Liver (tissue), 9 donors: ENCODE results near the gene CDK1. TPM values are rescaled to one million over a fixed set of nuclear protein-coding genes. Genes with fewer than 3 reads are reported as not detected.

Experiments
- DNase-seq: peaks from one replicate; pipeline ENCODE4 v3.0.0-alpha.2; 2017; ENCODE audit warnings: low spot score
- H3K27ac ChIP-seq, 2 donors: one replicate each; pipeline ENCODE4 v1.7.0; 2013; ENCODE audit warnings: inconsistent platforms in 2 of 2, low read length in 2 of 2, control low read depth in 1 of 2, low read depth in 1 of 2, mild to moderate bottlenecking in 1 of 2
- H3K27me3 ChIP-seq, 4 donors: one replicate each; pipeline versions ENCODE4 v1.6.1 to v1.7.0; 2013; ENCODE audit warnings: low read length in 3 of 4, inconsistent platforms in 1 of 4, mild to moderate bottlenecking in 1 of 4, moderate library complexity in 1 of 4; ENCODE audit not compliant: control insufficient read depth in 4 of 4, insufficient read depth in 4 of 4
- H3K36me3 ChIP-seq, 4 donors: one replicate each; pipeline versions ENCODE4 v1.6.1 to v1.7.0; 2013; ENCODE audit warnings: low read length in 3 of 4, mild to moderate bottlenecking in 3 of 4, low read depth in 1 of 4, moderate library complexity in 1 of 4; ENCODE audit not compliant: control insufficient read depth in 4 of 4, insufficient read depth in 3 of 4
- H3K4me1 ChIP-seq, 4 donors: one replicate each; pipeline versions ENCODE4 v1.6.1 to v1.7.0; 2013; ENCODE audit warnings: low read length in 3 of 4, mild to moderate bottlenecking in 3 of 4, moderate library complexity in 1 of 4; ENCODE audit not compliant: control insufficient read depth in 4 of 4, insufficient read depth in 4 of 4
- H3K4me3 ChIP-seq, 3 donors: one replicate each; pipeline versions ENCODE4 v1.6.1 to v1.7.0; 2013; ENCODE audit warnings: low read length in 3 of 3, control low read depth in 1 of 3, low read depth in 1 of 3, mild to moderate bottlenecking in 1 of 3
- H3K9ac ChIP-seq, 2 donors: one replicate each; pipeline ENCODE4 v1.7.0; 2013; ENCODE audit warnings: low read length in 2 of 2, mild to moderate bottlenecking in 2 of 2, moderate library complexity in 2 of 2, control low read depth in 1 of 2, low read depth in 1 of 2
- H3K9me3 ChIP-seq, 4 donors: one replicate each; pipeline versions ENCODE4 v1.6.1 to v1.7.0; 2013; ENCODE audit warnings: low read length in 3 of 4; ENCODE audit not compliant: control insufficient read depth in 4 of 4
- ATF3 ChIP-seq: IDR thresholded peaks from 2 replicates; pipeline ENCODE4 v1.6.1; 2016; ENCODE audit warnings: antibody characterized with exemption
- CTCF ChIP-seq: fragments of 150-350 bp; IDR thresholded peaks from 2 replicates; pipeline ENCODE4 v1.5.1; 2017; ENCODE audit warnings: improper control_type of control experiment, low read depth, low read length; ENCODE audit not compliant: missing input control
- EGR1 ChIP-seq, 2 donors: IDR thresholded peaks; 2 replicates each; pipeline ENCODE4 v1.6.1; 2016 to 2018; ENCODE audit warnings: antibody characterized with exemption in 2 of 2, low read depth in 2 of 2
- FOXA1 ChIP-seq: IDR thresholded peaks from 2 replicates; pipeline ENCODE4 v1.6.1; 2016; ENCODE audit warnings: antibody characterized with exemption
- FOXA2 ChIP-seq: IDR thresholded peaks from 2 replicates; pipeline ENCODE4 v1.6.1; 2016; ENCODE audit warnings: antibody characterized with exemption
- GABPA ChIP-seq, 2 donors: IDR thresholded peaks in 1 of 2; conservative IDR thresholded peaks in 1 of 2; 2 replicates each; pipeline ENCODE4 v1.6.1; 2016; ENCODE audit warnings: antibody characterized with exemption in 2 of 2, mild to moderate bottlenecking in 1 of 2, moderate library complexity in 1 of 2
- HNF4A ChIP-seq, 2 donors: conservative IDR thresholded peaks; 2 replicates each; pipeline ENCODE4 v1.6.1; 2016; ENCODE audit warnings: antibody characterized with exemption in 2 of 2, mild to moderate bottlenecking in 2 of 2
- HNF4G ChIP-seq: IDR thresholded peaks from 2 replicates; pipeline ENCODE4 v1.6.1; 2016; ENCODE audit warnings: antibody characterized with exemption
- JUND ChIP-seq, 2 donors: IDR thresholded peaks; 2 replicates each; pipeline ENCODE4 v1.6.1; 2016; ENCODE audit warnings: antibody characterized with exemption in 2 of 2
- MAX ChIP-seq: IDR thresholded peaks from 2 replicates; pipeline ENCODE4 v1.6.1; 2016; ENCODE audit warnings: antibody characterized with exemption
- NR2F2 ChIP-seq: IDR thresholded peaks from 2 replicates; pipeline ENCODE4 v1.6.1; 2016; ENCODE audit warnings: antibody characterized with exemption
- RAD21 ChIP-seq, 2 donors: IDR thresholded peaks; 2 replicates each; pipeline ENCODE4 v1.6.1; 2016; ENCODE audit warnings: antibody characterized with exemption in 2 of 2, mild to moderate bottlenecking in 2 of 2
- REST ChIP-seq: IDR thresholded peaks from 2 replicates; pipeline ENCODE4 v1.6.1; 2016; ENCODE audit warnings: antibody characterized with exemption, mild to moderate bottlenecking
- RXRA ChIP-seq, 2 donors: IDR thresholded peaks; 2 replicates each; pipeline ENCODE4 v1.6.1; 2017 to 2018; ENCODE audit warnings: antibody characterized with exemption in 2 of 2, mild to moderate bottlenecking in 1 of 2
- SP1 ChIP-seq: IDR thresholded peaks from 2 replicates; pipeline ENCODE4 v1.6.1; 2018; ENCODE audit warnings: antibody characterized with exemption, mild to moderate bottlenecking
- TAF1 ChIP-seq: conservative IDR thresholded peaks from 2 replicates; pipeline ENCODE4 v1.6.1; 2016; ENCODE audit warnings: antibody characterized with exemption, mild to moderate bottlenecking
- ZBTB33 ChIP-seq: IDR thresholded peaks from 2 replicates; pipeline ENCODE4 v1.6.1; 2016; ENCODE audit warnings: antibody characterized with exemption
- WGBS: extraction: QIAGEN DNeasy Blood & Tissue Kit; methylation state at CpG from one replicate; pipeline ENCODE4 v1.1.7; 2013; 5-methylcytosine and 5-hydroxymethylcytosine counted together
- polyA plus RNA-seq, 2 donors: library from polyadenylated mRNA; stranded (reverse) in 1 of 2; unstranded in 1 of 2; fragments of 200-250 nt in 1 of 2; fragments of >200 nt in 1 of 2; fragmentation: Nextera tagmentation in 1 of 2; extraction: Ambion mirVana in 1 of 2; gene quantifications; one replicate each; pipeline versions ENCODE4 v1.2.1 to v1.2.3, GENCODE V29; 2013 to 2015
- total RNA-seq, 2 donors: library from RNA; depleted of rRNA; stranded (reverse); fragments of >200 nt; gene quantifications; one replicate each; pipeline ENCODE4 v1.2.3, GENCODE V29; 2014
- donor health status: healthy.
- donor health status: healthy.
- donor health status: healthy.
- donor health status: healthy.
- donor health status: healthy.

The CDK1 gene
- total and polyA plus RNA-seq, 4 donors: 0.08 to 73.5 (median 2.6) TPM

- no peak for TF ChIP-seq GABPA (IDR thresholded peaks at IDR 0.05 in 1 of 2, conservative IDR thresholded peaks at IDR 0.05 in 1 of 2)
- no peak for TF ChIP-seq CTCF
- no peak for TF ChIP-seq SP1
- TF ChIP-seq JUND (IDR thresholded peaks at IDR 0.05): no peak
- TF ChIP-seq REST: no peak
- no peak for TF ChIP-seq ATF3
- no peak for TF ChIP-seq FOXA2
- TF ChIP-seq MAX: no peak
- TF ChIP-seq NR2F2: no peak
- TF ChIP-seq HNF4G: no peak
- no peak for TF ChIP-seq RXRA (IDR thresholded peaks at IDR 0.05)
- no peak for TF ChIP-seq RAD21 (IDR thresholded peaks at IDR 0.05)
- no peak for TF ChIP-seq FOXA1
- no peak for TF ChIP-seq HNF4A (conservative IDR thresholded peaks at IDR 0.05)
- 63% methylated on average over 2 of the region's 2 CpGs for WGBS
- H3K27me3 ChIP-seq: peaks cover 0 to 3% (median 0%) of the 10 kb centered on the region in 4 donors
Measured at GRCh38 chr10:60735244-60735643, 43.0 kb upstream of the CDK1 start.

GRCh38 chr10:60737242-60737641 lies 41.0 kb upstream of the CDK1 start:
- no peak overlapping the region for H3K4me3 ChIP-seq
- H3K9ac ChIP-seq: no peak overlapping the region
- H3K27ac ChIP-seq: no peak overlapping the region
- DNase-seq: no peak
- H3K36me3 ChIP-seq: no peaks in the 10 kb centered on the region
- TF ChIP-seq EGR1 (IDR thresholded peaks at IDR 0.05; ENCODE audit: low read depth in 2 of 2): no peak
- TF ChIP-seq FOXA2: no peak
- no peak for TF ChIP-seq HNF4A (conservative IDR thresholded peaks at IDR 0.05)
- no peak for TF ChIP-seq RAD21 (IDR thresholded peaks at IDR 0.05)
- no peak for TF ChIP-seq ZBTB33
- TF ChIP-seq GABPA (IDR thresholded peaks at IDR 0.05 in 1 of 2, conservative IDR thresholded peaks at IDR 0.05 in 1 of 2): no peak
- no peak for TF ChIP-seq SP1
- TF ChIP-seq HNF4G: no peak
- TF ChIP-seq NR2F2: no peak
- no peak for TF ChIP-seq MAX
- TF ChIP-seq TAF1: no peak
- TF ChIP-seq CTCF: no peak
- no peak for TF ChIP-seq ATF3
- TF ChIP-seq FOXA1: no peak
- TF ChIP-seq JUND (IDR thresholded peaks at IDR 0.05): no peak
- TF ChIP-seq RXRA (IDR thresholded peaks at IDR 0.05): no peak
- no peaks in the 10 kb centered on the region for H3K9me3 ChIP-seq
- H3K4me1 ChIP-seq: peaks cover 5 to 15% (median 10%) of the 10 kb centered on the region in 4 donors
- WGBS: 77% methylated on average over 5 of the region's 5 CpGs
- H3K27me3 ChIP-seq: peaks cover 0 to 3% (median 0%) of the 10 kb centered on the region in 4 donors

More at GRCh38 chr10:60735244-60735643, 43.0 kb upstream of the CDK1 start:
- peaks cover 5 to 17% (median 10%) of the 10 kb centered on the region in 4 donors for H3K4me1 ChIP-seq
- H3K9ac ChIP-seq: no peak overlapping the region
- no peak overlapping the region for H3K4me3 ChIP-seq
- H3K36me3 ChIP-seq: no peaks in the 10 kb centered on the region
- H3K9me3 ChIP-seq: no peaks in the 10 kb centered on the region
- no peak for DNase-seq
- no peak overlapping the region for H3K27ac ChIP-seq
